H1 (cell line): ENCODE measurements around the gene CASP5. TPM values are rescaled to one million over a fixed set of nuclear protein-coding genes. Genes with fewer than 3 reads are reported as not detected.
"Not testable (repeated sequence)": the region's sequence is repeated elsewhere in the genome, so short reads cannot be mapped to it uniquely, and the experiment has no call there.

Source experiments
- CTCF ChIA-PET: fragments of 300-600 bp; sonication (Branson Sonifier 250); formaldehyde crosslinking; loops from one replicate; lab custom pipeline; 2021; ENCODE audit not compliant: partially characterized antibody; lab: Charles Lee
- POLR2A ChIA-PET: fragments of 300-600 bp; sonication (Branson Sonifier 250); formaldehyde crosslinking; loops from one replicate; lab custom pipeline; 2021; ENCODE audit warnings: inconsistent platforms; ENCODE audit not compliant: partially characterized antibody; lab: Charles Lee
- DNase-seq, 2 experiments: peaks; one replicate each; pipeline versions ENCODE4 v3.0.0 to v3.0.0-alpha.2; 2010 to 2022; ENCODE audit warnings: low spot score in 2 of 2, low read depth in 1 of 2, mixed read lengths in 1 of 2
- FAIRE-seq: peaks from 2 replicates; lab custom pipeline; 2011; peaks lifted over from hg19 to GRCh38; lab: Jason Lieb, UNC
- H2AFZ ChIP-seq: 2 replicates; pipeline ENCODE4 v1.8.1; 2012; ENCODE audit warnings: low read length, inconsistent platforms
- H2AK5ac ChIP-seq: 2 replicates; pipeline ENCODE4 v1.6.1; 2013; ENCODE audit warnings: low read depth, low read length
- H2BK120ac ChIP-seq: replicated peaks from 2 replicates; pipeline ENCODE3; 2013; ENCODE audit warnings: low read depth, low read length, inconsistent platforms
- H2BK12ac ChIP-seq: 2 replicates; pipeline ENCODE4 v1.6.1; 2013; ENCODE audit warnings: low read depth, low read length
- H2BK15ac ChIP-seq: 2 replicates; pipeline ENCODE4 v1.6.1; 2013; ENCODE audit warnings: low read length
- H2BK20ac ChIP-seq: 2 replicates; pipeline ENCODE4 v1.6.1; 2013; ENCODE audit warnings: low read length
- H2BK5ac ChIP-seq: 2 replicates; pipeline ENCODE4 v1.6.1; 2013; ENCODE audit warnings: low read depth, low read length
- H3K14ac ChIP-seq: 2 replicates; pipeline ENCODE4 v1.6.1; 2013; ENCODE audit warnings: inconsistent platforms; ENCODE audit not compliant: insufficient read length
- H3K18ac ChIP-seq: 2 replicates; pipeline ENCODE4 v1.6.1; 2013; ENCODE audit warnings: low read length; ENCODE audit errors: extremely low read depth
- H3K23ac ChIP-seq: 2 replicates; pipeline ENCODE4 v1.6.1; 2013; ENCODE audit warnings: inconsistent platforms; ENCODE audit not compliant: insufficient read length
- H3K23me2 ChIP-seq: 2 replicates; pipeline ENCODE4 v1.6.1; 2013; ENCODE audit warnings: low read depth, low read length
- H3K27ac ChIP-seq: 2 replicates; pipeline ENCODE4 v1.6.1; 2011; ENCODE audit warnings: low read depth, low read length, inconsistent platforms
- H3K27me3 ChIP-seq, 4 experiments: replicated peaks in 1 of 4; 1 replicate in 1 of 4; 2 replicates in 3 of 4; pipeline versions ENCODE4 v1.6.1 to v1.8.1; 2011 to 2013; ENCODE audit warnings: low read length in 3 of 4, mild to moderate bottlenecking in 3 of 4, inconsistent platforms in 2 of 4, mixed read lengths in 2 of 4, moderate library complexity in 1 of 4; ENCODE audit not compliant: control insufficient read depth in 3 of 4, insufficient read depth in 3 of 4; ENCODE audit errors: extremely low read depth in 1 of 4
- H3K36me3 ChIP-seq, 4 experiments: 2 replicates each; pipeline versions ENCODE4 v1.6.1 to v1.8.1; 2011 to 2013; ENCODE audit warnings: mild to moderate bottlenecking in 4 of 4, low read length in 3 of 4, moderate library complexity in 2 of 4, control low read depth in 1 of 4, inconsistent platforms in 1 of 4; ENCODE audit not compliant: insufficient read depth in 4 of 4, control insufficient read depth in 2 of 4
- H3K4ac ChIP-seq: replicated peaks from 2 replicates; pipeline ENCODE3; 2013; ENCODE audit warnings: low read length, low read depth, mixed read lengths, inconsistent platforms; ENCODE audit not compliant: insufficient read length
- H3K4me1 ChIP-seq, 4 experiments: replicated peaks in 1 of 4; 1 replicate in 1 of 4; 2 replicates in 3 of 4; pipeline versions ENCODE4 v1.6.1 to v1.8.1; 2011 to 2013; ENCODE audit warnings: low read length in 3 of 4, inconsistent platforms in 2 of 4, mixed read lengths in 1 of 4; ENCODE audit not compliant: insufficient read depth in 4 of 4, control insufficient read depth in 3 of 4
- H3K4me2 ChIP-seq, 2 experiments: 2 replicates each; pipeline versions ENCODE4 v1.6.1 to v1.8.1; 2011 to 2013; ENCODE audit warnings: low read depth in 2 of 2, low read length in 2 of 2, control low read depth in 1 of 2, inconsistent platforms in 1 of 2, mild to moderate bottlenecking in 1 of 2; ENCODE audit not compliant: insufficient read depth in 1 of 2
- H3K4me3 ChIP-seq, 4 experiments: fragments of 200-600, 300-600 bp in 1 of 4; sonication (generic), shearing (Covaris generic), sonication (Bioruptor Twin) in 1 of 4; 2 replicates each; pipeline versions ENCODE4 v1.5.1 to v1.8.1; 2011 to 2016; ENCODE audit warnings: low read length in 4 of 4, low read depth in 3 of 4, control low read depth in 2 of 4, inconsistent platforms in 2 of 4, mild to moderate bottlenecking in 2 of 4, mixed read lengths in 1 of 4, moderate library complexity in 1 of 4; ENCODE audit not compliant: insufficient read depth in 2 of 4; ENCODE audit errors: extremely low read depth in 1 of 4
- H3K56ac ChIP-seq: replicated peaks from 2 replicates; pipeline ENCODE3; 2013; ENCODE audit warnings: low read depth, mild to moderate bottlenecking, mixed read lengths, low read length, inconsistent platforms; ENCODE audit not compliant: insufficient read length
- H3K79me1 ChIP-seq: 2 replicates; pipeline ENCODE4 v1.6.1; 2013; ENCODE audit warnings: low read depth, low read length, control low read depth
- H3K79me2 ChIP-seq, 2 experiments: 2 replicates each; pipeline versions ENCODE4 v1.6.1 to v1.8.1; 2012 to 2013; ENCODE audit warnings: low read length in 2 of 2, mild to moderate bottlenecking in 2 of 2, inconsistent platforms in 1 of 2; ENCODE audit not compliant: insufficient read depth in 2 of 2, control insufficient read depth in 1 of 2
- H3K9ac ChIP-seq, 4 experiments: replicated peaks in 1 of 4; 1 replicate in 1 of 4; 2 replicates in 3 of 4; pipeline versions ENCODE4 v1.6.1 to v1.8.1; 2011 to 2013; ENCODE audit warnings: low read depth in 3 of 4, low read length in 3 of 4, control low read depth in 2 of 4, mild to moderate bottlenecking in 2 of 4, moderate library complexity in 2 of 4, inconsistent platforms in 1 of 4; ENCODE audit errors: extremely low read depth in 1 of 4
- H3K9me3 ChIP-seq, 2 experiments: 2 replicates each; pipeline versions ENCODE4 v1.6.1 to v1.8.1; 2012 to 2013; ENCODE audit warnings: mild to moderate bottlenecking in 2 of 2, moderate library complexity in 2 of 2, control low read depth in 1 of 2, inconsistent platforms in 1 of 2, low read depth in 1 of 2, low read length in 1 of 2, mixed read lengths in 1 of 2; ENCODE audit not compliant: insufficient read depth in 2 of 2
- H4K20me1 ChIP-seq, 2 experiments: replicated peaks in 1 of 2; 2 replicates each; pipeline versions ENCODE3 to v1.8.1; 2011 to 2013; ENCODE audit warnings: inconsistent platforms in 2 of 2, low read length in 2 of 2, mild to moderate bottlenecking in 1 of 2; ENCODE audit not compliant: insufficient read depth in 2 of 2, control insufficient read depth in 1 of 2
- H4K5ac ChIP-seq: 2 replicates; pipeline ENCODE4 v1.6.1; 2013; ENCODE audit warnings: low read length, low read depth, mixed read lengths, inconsistent platforms; ENCODE audit not compliant: insufficient read length
- H4K8ac ChIP-seq: 2 replicates; pipeline ENCODE4 v1.8.0; 2013; ENCODE audit warnings: mild to moderate bottlenecking, moderate library complexity, low read length, inconsistent platforms; ENCODE audit not compliant: insufficient read depth; ENCODE audit errors: extremely low read depth
- H4K91ac ChIP-seq: replicated peaks from 2 replicates; pipeline ENCODE3; 2013; ENCODE audit warnings: low read length, mixed read lengths, inconsistent platforms; ENCODE audit not compliant: insufficient read length
- NANOG ChIP-seq: IDR thresholded peaks from 2 replicates; pipeline ENCODE4 v1.6.1; 2011; ENCODE audit warnings: low read length, low read depth, mild to moderate bottlenecking, inconsistent platforms; ENCODE audit not compliant: insufficient read depth, poor library complexity, severe bottlenecking
- WGBS, 2 experiments: shearing (Covaris generic) in 1 of 2; methylation state at CpG; one replicate each; pipeline versions ENCODE4 v1.1.6 to v1.1.7; 2013 to 2015; ENCODE audit warnings: low lambda C conversion rate in 2 of 2, mixed read lengths in 2 of 2, inconsistent platforms in 1 of 2, low coverage in 1 of 2, missing lambda C conversion rate in 1 of 2; ENCODE audit not compliant: insufficient replicate concordance in 2 of 2, insufficient coverage in 1 of 2, insufficient read length in 1 of 2; ENCODE audit errors: extremely low coverage in 1 of 2, missing lambda C conversion rate in 1 of 2; 5-methylcytosine and 5-hydroxymethylcytosine counted together
- polyA plus RNA-seq, 7 experiments: library from polyadenylated mRNA; depleted of rRNA in 3 of 7; stranded (reverse) in 5 of 7; unstranded in 2 of 7; fragments of >200 nt in 5 of 7; fragments of 200-250 nt in 2 of 7; gene quantifications; 1 replicate in 5 of 7; 2 replicates in 1 of 7; 4 replicates in 1 of 7; pipeline versions ENCODE4 v1.2.1 to v1.2.3, GENCODE V29; 2011 to 2013; ENCODE audit warnings: missing spikeins in 2 of 7, mixed read lengths in 2 of 7
- total RNA-seq: library from RNA; stranded (reverse); fragmentation: NEBNext Ultra II Directional; extraction: Animal tissue kit (Norgen Biotek cat#: 25700); gene quantifications from 2 replicates; pipeline ENCODE4 v1.2.1, GENCODE V29; 2021

The CASP5 gene
- total and polyA plus RNA-seq, 2 of the 8 experiments (the other 6 are each of a cell fraction or from before 2014, with no cell fraction given), result not detected

GRCh38 chr11:105070306-105070705 is 47.3 kb upstream of the CASP5 start (continued):
- no peak for TF ChIP-seq NANOG

- H2AFZ ChIP-seq, H3K14ac ChIP-seq, H3K4me2 ChIP-seq, H3K4me3 ChIP-seq, H3K79me1 ChIP-seq, H2BK120ac ChIP-seq, H4K5ac ChIP-seq, H2AK5ac ChIP-seq, H3K79me2 ChIP-seq, H3K18ac ChIP-seq, H2BK20ac ChIP-seq, H2BK12ac ChIP-seq, H3K9me3 ChIP-seq, H3K4ac ChIP-seq, H4K20me1 ChIP-seq, H3K27ac ChIP-seq, H3K23ac ChIP-seq, H4K8ac ChIP-seq, H2BK5ac ChIP-seq, H4K91ac ChIP-seq, H3K9ac ChIP-seq, H2BK15ac ChIP-seq, H3K36me3 ChIP-seq, FAIRE-seq, H3K23me2 ChIP-seq, POLR2A ChIA-PET, H3K4me1 ChIP-seq, H3K56ac ChIP-seq, H3K27me3 ChIP-seq, DNase-seq: not testable (repeated sequence)
- CTCF ChIA-PET, result interaction anchor here (0.6 to 0.7 kb wide), 2 partner anchors 128 to 289 kb away, joined by 3 read pairs; no protein-coding TSS in a partner anchor
- WGBS, 2 experiments, result 60% methylated on average over 1 of the region's 2 CpGs; no CpG with 5 or more reads in 1 of the 2 experiments
These were observed 46.8 kb upstream of the CASP5 start for GRCh38 chr11:105069749-105070148.
